ENCODE results near the gene FNDC3B.

FNDC3B gene

DNA sequence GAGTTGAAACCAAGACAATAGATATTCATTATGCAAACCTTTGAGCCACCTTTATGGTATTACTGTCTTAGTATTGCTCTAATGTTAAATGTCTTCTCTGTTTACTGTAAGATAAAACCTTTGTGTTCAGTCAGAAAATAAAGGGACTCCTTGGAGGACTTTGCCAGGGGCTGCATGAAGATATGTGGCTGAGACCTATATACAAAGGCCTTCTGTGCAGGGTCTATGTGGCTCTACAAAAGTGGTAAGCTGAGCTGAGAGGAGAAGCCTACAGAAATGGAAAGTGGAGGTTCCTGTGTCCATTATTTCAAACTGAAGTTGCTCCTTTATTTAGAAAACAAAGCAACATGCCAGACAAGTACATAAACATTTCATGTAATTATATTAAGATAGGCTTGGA is 131.5 kb downstream of the FNDC3B start:
- Histone ChIP-seq H3K4me3 (ENCODE audit: low read depth in 1 of 2, low read length in 1 of 2) (no peak overlapping the region), H3K4me1 (ENCODE audit: control insufficient read depth in 1 of 2, insufficient read depth in 1 of 2, low read depth in 1 of 2, low read length in 1 of 2) (peaks cover 17 to 20% of the 10 kb centered on the region in 2 experiments), H3K36me3 (peaks cover 7% of the 10 kb centered on the region), H3K9me3 (no peaks in the 10 kb centered on the region), H3K27me3 (no peaks in the 10 kb centered on the region), H3K27ac (peak overlapping the region; percentile 52)
- TF ChIP-seq, protein P1, sequence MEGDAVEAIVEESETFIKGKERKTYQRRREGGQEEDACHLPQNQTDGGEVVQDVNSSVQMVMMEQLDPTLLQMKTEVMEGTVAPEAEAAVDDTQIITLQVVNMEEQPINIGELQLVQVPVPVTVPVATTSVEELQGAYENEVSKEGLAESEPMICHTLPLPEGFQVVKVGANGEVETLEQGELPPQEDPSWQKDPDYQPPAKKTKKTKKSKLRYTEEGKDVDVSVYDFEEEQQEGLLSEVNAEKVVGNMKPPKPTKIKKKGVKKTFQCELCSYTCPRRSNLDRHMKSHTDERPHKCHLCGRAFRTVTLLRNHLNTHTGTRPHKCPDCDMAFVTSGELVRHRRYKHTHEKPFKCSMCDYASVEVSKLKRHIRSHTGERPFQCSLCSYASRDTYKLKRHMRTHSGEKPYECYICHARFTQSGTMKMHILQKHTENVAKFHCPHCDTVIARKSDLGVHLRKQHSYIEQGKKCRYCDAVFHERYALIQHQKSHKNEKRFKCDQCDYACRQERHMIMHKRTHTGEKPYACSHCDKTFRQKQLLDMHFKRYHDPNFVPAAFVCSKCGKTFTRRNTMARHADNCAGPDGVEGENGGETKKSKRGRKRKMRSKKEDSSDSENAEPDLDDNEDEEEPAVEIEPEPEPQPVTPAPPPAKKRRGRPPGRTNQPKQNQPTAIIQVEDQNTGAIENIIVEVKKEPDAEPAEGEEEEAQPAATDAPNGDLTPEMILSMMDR (IDR thresholded peaks at IDR 0.05), result no peak

DNA sequence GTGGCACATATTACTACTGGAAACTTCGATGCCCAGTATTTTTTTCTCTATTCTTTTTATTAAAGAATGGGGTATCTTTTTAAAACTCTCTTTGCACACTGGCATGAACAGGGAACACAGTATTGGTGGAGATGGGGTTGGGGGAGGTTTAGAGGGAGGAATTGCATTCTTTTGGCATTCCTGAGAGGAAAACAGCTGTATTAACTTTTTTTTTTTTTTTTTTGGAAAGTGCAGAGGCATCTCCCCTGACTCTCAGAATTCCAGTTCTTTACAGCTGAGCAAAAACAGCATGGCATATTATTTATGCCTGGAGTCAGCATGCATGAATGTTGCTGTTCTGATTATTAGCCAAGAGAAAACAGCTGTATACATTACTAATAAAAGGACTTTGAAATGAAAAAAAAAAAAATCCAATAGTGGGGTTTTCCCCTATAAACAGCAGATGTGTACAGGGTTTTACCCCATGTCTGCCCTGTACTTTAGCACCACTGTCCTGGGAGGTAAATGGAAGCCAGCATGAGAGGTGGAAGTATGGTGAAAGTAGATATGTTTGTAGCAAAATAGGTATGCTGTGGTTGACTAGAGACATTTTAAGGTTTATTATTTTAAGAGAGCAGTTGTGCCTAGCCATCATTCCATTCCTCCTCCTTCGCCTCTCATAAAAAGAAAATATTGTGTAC is 132.2 kb downstream of the FNDC3B start:
- no peak overlapping the region for H3K4me3 ChIP-seq (ENCODE audit: low read depth in 1 of 2, low read length in 1 of 2)
- peaks cover 24 to 27% of the 10 kb centered on the region in 2 experiments for H3K4me1 ChIP-seq (ENCODE audit: control insufficient read depth in 1 of 2, insufficient read depth in 1 of 2, low read depth in 1 of 2, low read length in 1 of 2)
- H3K36me3 ChIP-seq, result peaks cover 7% of the 10 kb centered on the region
- no peaks in the 10 kb centered on the region for H3K9me3 ChIP-seq
- peak overlapping the region; percentile 52 for H3K27ac ChIP-seq
- no peaks in the 10 kb centered on the region for H3K27me3 ChIP-seq
- TF ChIP-seq, protein P1 (IDR thresholded peaks at IDR 0.05), result no peak

DNA sequence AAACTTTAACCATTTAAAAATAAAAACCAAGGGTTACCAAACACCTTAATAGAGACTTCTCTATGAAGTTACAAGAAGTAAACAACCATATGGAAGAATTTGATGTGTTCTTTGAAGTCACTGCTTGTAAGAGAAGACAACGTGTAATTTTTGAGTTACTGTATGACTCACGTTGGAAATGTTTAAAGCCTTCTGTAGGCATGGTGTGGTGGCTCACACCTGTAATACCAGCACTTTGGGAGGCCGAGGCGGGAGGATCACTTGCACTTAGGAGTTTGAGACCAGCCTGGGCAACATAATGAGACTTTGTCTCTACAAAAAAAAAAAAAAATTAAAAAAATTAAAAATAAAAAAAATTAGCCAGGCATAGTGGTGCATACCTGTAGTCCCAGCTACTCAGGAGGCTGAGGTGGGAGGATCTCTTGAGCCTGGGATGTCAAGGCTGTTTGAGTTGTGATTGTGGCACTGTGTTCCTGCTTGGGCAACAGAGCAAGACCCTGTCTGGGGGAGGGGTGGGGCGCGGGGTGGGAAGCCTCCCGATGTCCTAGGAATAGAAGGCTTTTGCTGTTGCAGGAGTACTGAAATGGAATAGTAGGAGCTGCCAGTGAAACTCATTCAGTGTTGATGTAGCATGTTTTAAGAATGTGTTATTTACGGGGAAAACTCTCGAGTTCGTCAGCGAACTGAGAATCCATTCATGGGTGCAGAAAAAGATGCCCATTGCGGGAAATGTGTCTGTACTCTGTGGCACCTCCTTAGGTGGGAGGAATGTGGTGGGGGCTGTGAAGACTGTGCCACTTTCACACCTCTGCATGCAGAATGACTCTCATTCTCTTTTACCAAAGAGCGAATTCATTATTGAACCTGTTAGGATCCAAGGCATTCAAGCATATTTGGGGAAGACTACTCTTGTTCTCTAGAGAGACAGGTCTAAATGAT is 134.2 kb downstream of the FNDC3B start:
- H3K27me3 ChIP-seq, result no peaks in the 10 kb centered on the region
- TF ChIP-seq, protein P1 (IDR thresholded peaks at IDR 0.05), result no peak
- H3K36me3 ChIP-seq, result peaks cover 7% of the 10 kb centered on the region
- peaks cover 32 to 33% of the 10 kb centered on the region in 2 experiments for H3K4me1 ChIP-seq (ENCODE audit: control insufficient read depth in 1 of 2, insufficient read depth in 1 of 2, low read depth in 1 of 2, low read length in 1 of 2)
- peak overlapping the region; percentile 48 for H3K27ac ChIP-seq
- no peaks in the 10 kb centered on the region for H3K9me3 ChIP-seq
- H3K4me3 ChIP-seq (ENCODE audit: low read depth in 1 of 2, low read length in 1 of 2), result no peak overlapping the region

DNA sequence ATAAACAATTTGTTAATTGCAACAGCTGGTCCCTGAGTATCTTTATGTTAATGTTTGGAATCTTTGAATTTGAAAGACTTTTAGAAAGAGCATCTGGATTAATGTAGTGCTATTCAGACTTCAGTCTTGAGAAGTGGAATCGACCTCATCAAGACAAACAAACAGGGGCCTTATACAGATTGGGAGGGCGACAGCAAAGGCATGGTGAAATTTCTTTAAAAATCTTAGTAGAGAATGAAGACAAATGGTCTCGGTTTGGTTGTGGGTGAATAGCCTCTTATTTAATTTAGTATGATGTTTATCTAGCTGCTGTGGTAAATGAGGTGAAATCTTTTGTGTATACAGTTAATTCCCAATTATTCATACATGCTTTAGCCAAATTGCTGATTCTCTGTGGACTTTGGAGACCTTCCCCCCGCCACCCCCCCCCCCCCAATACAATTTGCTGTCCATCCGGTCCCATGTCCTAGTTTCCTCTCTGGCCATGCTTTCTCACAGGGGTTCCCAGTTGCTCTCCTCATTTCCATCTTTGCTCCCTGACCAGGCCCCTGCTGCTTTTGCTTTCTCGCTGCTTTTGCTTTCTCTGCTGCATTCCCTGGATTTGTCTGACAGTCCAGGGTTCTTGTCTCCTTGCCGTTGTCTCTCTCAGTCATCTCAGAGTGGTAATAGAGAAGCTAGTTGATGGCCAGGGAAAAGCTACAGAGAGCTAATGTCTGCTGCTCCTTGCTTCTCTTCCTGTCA is 135.3 kb downstream of the FNDC3B start:
- H3K27ac ChIP-seq, result peak overlapping the region; percentile 65
- H3K4me3 ChIP-seq (ENCODE audit: low read depth in 1 of 2, low read length in 1 of 2), result no peak overlapping the region
- no peaks in the 10 kb centered on the region for H3K27me3 ChIP-seq
- H3K9me3 ChIP-seq, result no peaks in the 10 kb centered on the region
- peaks cover 7% of the 10 kb centered on the region for H3K36me3 ChIP-seq
- H3K4me1 ChIP-seq (ENCODE audit: control insufficient read depth in 1 of 2, insufficient read depth in 1 of 2, low read depth in 1 of 2, low read length in 1 of 2), result peaks cover 24 to 25% of the 10 kb centered on the region in 2 experiments
- TF ChIP-seq, protein P1 (IDR thresholded peaks at IDR 0.05), result no peak

DNA sequence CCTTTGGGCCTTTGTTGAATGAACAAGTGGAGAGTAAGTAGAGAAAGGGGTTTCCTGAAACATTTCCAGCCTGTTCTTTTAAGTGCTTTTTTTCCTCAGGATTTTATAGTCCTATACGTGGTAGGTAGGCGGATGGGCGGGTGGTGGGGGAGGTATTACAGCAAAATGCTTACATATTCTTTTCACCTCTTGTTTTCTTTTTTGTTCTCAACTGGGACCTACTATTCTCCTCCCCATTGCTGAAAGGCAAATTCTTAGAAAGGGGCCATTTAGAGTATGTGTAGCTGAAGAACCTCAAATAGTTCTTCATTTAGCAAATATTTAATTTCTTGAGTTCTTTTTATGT is 135.8 kb downstream of the FNDC3B start:
- Histone ChIP-seq H3K4me1 (ENCODE audit: control insufficient read depth in 1 of 2, insufficient read depth in 1 of 2, low read depth in 1 of 2, low read length in 1 of 2) (peaks cover 23 to 25% of the 10 kb centered on the region in 2 experiments), H3K27ac (peak overlapping the region; percentile 65), H3K36me3 (peaks cover 5% of the 10 kb centered on the region), H3K9me3 (no peaks in the 10 kb centered on the region), H3K4me3 (ENCODE audit: low read depth in 1 of 2, low read length in 1 of 2) (no peak overlapping the region), H3K27me3 (no peaks in the 10 kb centered on the region)
- TF ChIP-seq, protein P1 (IDR thresholded peaks at IDR 0.05), result no peak
